Skin epidermis (tissue), 12 donors: ENCODE data around the gene HIRIP3.
"Not testable (repeated sequence)": the region's sequence is repeated elsewhere in the genome, so short reads cannot be mapped to it uniquely, and the experiment has no call there.

Experiments used
- H3K27ac ChIP-seq, 21 experiments: fragments of 200-600 bp; sonication (generic) in 11 of 21; one replicate each; pipeline ENCODE4 v1.5.0; 2020; ENCODE audit warnings: mild to moderate bottlenecking in 3 of 21, inconsistent platforms in 2 of 21, moderate library complexity in 2 of 21
- H3K4me3 ChIP-seq, 7 experiments: fragments of 200-600 bp; sonication (generic) in 2 of 7; one replicate each; pipeline ENCODE4 v1.5.0; 2020; ENCODE audit warnings: inconsistent platforms in 2 of 7, mild to moderate bottlenecking in 2 of 7, moderate library complexity in 1 of 7

Gene HIRIP3

GRCh38 chr16:30017937-30018336 lies 22.5 kb upstream of the HIRIP3 start:
- H3K27ac ChIP-seq, H3K4me3 ChIP-seq: not testable (repeated sequence)

GRCh38 chr16:30017277-30017656 lies 21.9 kb upstream of the HIRIP3 start:
- H3K27ac ChIP-seq, result no peak overlapping the region

GRCh38 chr16:30016555-30017276 lies 21.3 kb upstream of the HIRIP3 start:
- Histone ChIP-seq H3K27ac (no peak overlapping the region), H3K4me3 (no peak overlapping the region)

More at GRCh38 chr16:30017277-30017656, 21.9 kb upstream of the HIRIP3 start:
- H3K4me3 ChIP-seq, result no peak overlapping the region

GRCh38 chr16:30015450-30015849 lies 20.0 kb upstream of the HIRIP3 start:
- H3K27ac ChIP-seq, H3K4me3 ChIP-seq: not testable (repeated sequence)

- not testable (repeated sequence) for H3K27ac ChIP-seq, H3K4me3 ChIP-seq
Observed at GRCh38 chr16:30012598-30012997, 17.2 kb upstream of the HIRIP3 start.

- Histone ChIP-seq H3K27ac (no peak overlapping the region), H3K4me3 (peak overlapping the region in 3 of 7 experiments; percentile 21 to 43 (median 27))
Observed at GRCh38 chr16:30011714-30012504, 16.5 kb upstream of the HIRIP3 start.

GRCh38 chr16:30010844-30011713 lies 15.7 kb upstream of the HIRIP3 start, which contains the start of gene DOC2A:
TSS of gene DOC2A (minus strand) at chr16:30011027. CDS start at chr16:30010222, 805 bp downstream.
- H3K27ac ChIP-seq, result no peak within 1 kb of the TSS
- H3K4me3 ChIP-seq, result peak within 1 kb of the TSS; percentile 20 to 47 (median 27)

- Histone ChIP-seq H3K27ac (no peak overlapping the region), H3K4me3 (peak overlapping the region; percentile 20 to 47 (median 27))
Observed at GRCh38 chr16:30009990-30010843, 14.8 kb upstream of the HIRIP3 start.

- Histone ChIP-seq H3K27ac (no peak overlapping the region), H3K4me3 (no peak overlapping the region)
Observed at GRCh38 chr16:30009085-30009862, 13.9 kb upstream of the HIRIP3 start.

- H3K27ac ChIP-seq, result no peak overlapping the region
- no peak overlapping the region for H3K4me3 ChIP-seq
Observed at GRCh38 chr16:30007378-30007895, 12.0 kb upstream of the HIRIP3 start.

- no peak overlapping the region for H3K4me3 ChIP-seq
Observed at GRCh38 chr16:30006659-30007377, 11.4 kb upstream of the HIRIP3 start.

GRCh38 chr16:30006095-30006473 lies 10.7 kb upstream of the HIRIP3 start:
- H3K27ac ChIP-seq, result no peak overlapping the region
- H3K4me3 ChIP-seq, result no peak overlapping the region

More at GRCh38 chr16:30006659-30007377, 11.4 kb upstream of the HIRIP3 start:
- no peak overlapping the region for H3K27ac ChIP-seq

GRCh38 chr16:30005341-30006094 lies 10.1 kb upstream of the HIRIP3 start:
- H3K4me3 ChIP-seq, result no peak overlapping the region
- H3K27ac ChIP-seq, result no peak overlapping the region

- H3K27ac ChIP-seq, result no peak overlapping the region
Observed at GRCh38 chr16:30004811-30005242, 9.4 kb upstream of the HIRIP3 start.

GRCh38 chr16:30004424-30004776 lies 9.0 kb upstream of the HIRIP3 start:
- Histone ChIP-seq H3K27ac (no peak overlapping the region), H3K4me3 (no peak overlapping the region)

More at GRCh38 chr16:30004811-30005242, 9.4 kb upstream of the HIRIP3 start:
- H3K4me3 ChIP-seq, result no peak overlapping the region

GRCh38 chr16:30003670-30004423 lies 8.4 kb upstream of the HIRIP3 start:
- Histone ChIP-seq H3K4me3 (no peak overlapping the region), H3K27ac (no peak overlapping the region)
